CD4-positive, alpha-beta T cell treated with Interleukin-2 at 100 ng/mL for 4 hours (primary cell): ENCODE measurements around the gene RNF220.

Experiments used
- DNase-seq: peaks from one replicate; pipeline ENCODE4 v3.0.0-alpha.2; 2020; ENCODE audit warnings: low spot score

The RNF220 gene

GRCh38 chr1:44636688-44637598 lies 231.9 kb downstream of the RNF220 start:
- no peak for DNase-seq

- DNase-seq, result no peak
Measured at GRCh38 chr1:44637702-44638411, 232.8 kb downstream of the RNF220 start.

GRCh38 chr1:44640200-44640853 lies 235.3 kb downstream of the RNF220 start:
- DNase-seq, result no peak

GRCh38 chr1:44641126-44642102 lies 236.4 kb downstream of the RNF220 start:
- no peak for DNase-seq

- no peak for DNase-seq
Measured at GRCh38 chr1:44642255-44642654, 237.2 kb downstream of the RNF220 start.

- no peak for DNase-seq
Measured at GRCh38 chr1:44642925-44643324, 237.9 kb downstream of the RNF220 start.

- DNase-seq, result no peak
Measured at GRCh38 chr1:44643721-44644334, 238.8 kb downstream of the RNF220 start.

- DNase-seq, result no peak
Measured at GRCh38 chr1:44644806-44645205, 239.8 kb downstream of the RNF220 start.

- DNase-seq, result no peak
Measured at GRCh38 chr1:44645476-44646244, 240.6 kb downstream of the RNF220 start.

GRCh38 chr1:44646261-44647110 lies 241.4 kb downstream of the RNF220 start:
- DNase-seq, result no peak

- no peak for DNase-seq
Measured at GRCh38 chr1:44647896-44648295, 242.8 kb downstream of the RNF220 start.

GRCh38 chr1:44648529-44649250 lies 243.6 kb downstream of the RNF220 start:
- DNase-seq, result no peak

- no peak for DNase-seq
Measured at GRCh38 chr1:44649788-44650158, 244.7 kb downstream of the RNF220 start.

GRCh38 chr1:44650159-44650831 lies 245.2 kb downstream of the RNF220 start:
- no peak for DNase-seq

- DNase-seq, result no peak
Measured at GRCh38 chr1:44651069-44651468, 246.0 kb downstream of the RNF220 start.

- DNase-seq, result peak; percentile 80
Measured at GRCh38 chr1:44652445-44653106, 247.5 kb downstream of the RNF220 start.

- DNase-seq, result no peak
Measured at GRCh38 chr1:44653107-44653964, 248.3 kb downstream of the RNF220 start.
